Glutamatergic neuron (in vitro differentiated cells): ENCODE results near the gene LIMS2. TPM values are rescaled to one million over a fixed set of nuclear protein-coding genes. Genes with fewer than 3 reads are reported as not detected.

Source experiments
- DNase-seq: peaks from one replicate; pipeline ENCODE4 v3.0.0; 2022
- H3K27ac Mint-ChIP-seq: one replicate; pipeline ENCODE4 v1.8.0; 2020; ENCODE audit warnings: mild to moderate bottlenecking, mixed read lengths, inconsistent platforms; ENCODE audit not compliant: unreplicated experiment
- H3K27me3 Mint-ChIP-seq: one replicate; pipeline ENCODE4 v1.8.0; 2020; ENCODE audit warnings: mild to moderate bottlenecking, moderate library complexity, mixed read lengths, inconsistent platforms; ENCODE audit not compliant: unreplicated experiment
- H3K36me3 Mint-ChIP-seq: one replicate; pipeline ENCODE4 v1.8.0; 2020; ENCODE audit warnings: mild to moderate bottlenecking, mixed read lengths, inconsistent platforms; ENCODE audit not compliant: unreplicated experiment
- H3K4me1 Mint-ChIP-seq: one replicate; pipeline ENCODE4 v1.8.0; 2020; ENCODE audit warnings: mild to moderate bottlenecking, low read depth, mixed read lengths, inconsistent platforms; ENCODE audit not compliant: unreplicated experiment
- H3K4me3 Mint-ChIP-seq: one replicate; pipeline ENCODE4 v1.8.0; 2020; ENCODE audit warnings: mild to moderate bottlenecking, mixed read lengths, inconsistent platforms; ENCODE audit not compliant: unreplicated experiment
- H3K9me3 Mint-ChIP-seq: one replicate; pipeline ENCODE4 v1.8.0; 2020; ENCODE audit warnings: mild to moderate bottlenecking, moderate library complexity, mixed read lengths, inconsistent platforms; ENCODE audit not compliant: unreplicated experiment
- CTCF ChIP-seq: fragments of 200-600 bp; sonication (generic); IDR thresholded peaks from one replicate; pipeline ENCODE4 v1.5.0; 2021; ENCODE audit not compliant: partially characterized antibody, unreplicated experiment
- total RNA-seq: library from RNA; stranded (reverse); fragmentation: NEBNext Ultra II Directional; extraction: Animal tissue kit (Norgen Biotek cat#: 25700); gene quantifications from one replicate; pipeline ENCODE4 v1.2.1, GENCODE V29; 2021; ENCODE audit not compliant: unreplicated experiment

LIMS2 gene
- total RNA-seq, 1 donor from 2014 or later: 0.29 TPM

GRCh38 chr2:127695491-127696472 is 20.5 kb upstream of the LIMS2 start:
- no peak for TF ChIP-seq CTCF
- no peak overlapping the region for H3K4me3 Mint-ChIP-seq
- peaks cover 8% of the 10 kb centered on the region for H3K36me3 Mint-ChIP-seq
- peaks cover 15% of the 10 kb centered on the region for H3K9me3 Mint-ChIP-seq
- H3K27me3 Mint-ChIP-seq: peaks cover 6% of the 10 kb centered on the region
- no peak overlapping the region for H3K27ac Mint-ChIP-seq
- peak; percentile 54 for DNase-seq
- peaks cover 7% of the 10 kb centered on the region for H3K4me1 Mint-ChIP-seq

- DNase-seq: no peak
- TF ChIP-seq CTCF: no peak
- Mint-ChIP-seq H3K9me3 (peaks cover 9% of the 10 kb centered on the region), H3K36me3 (peaks cover 11% of the 10 kb centered on the region), H3K27me3 (peaks cover 2% of the 10 kb centered on the region), H3K4me3 (no peak overlapping the region), H3K27ac (no peak overlapping the region), H3K4me1 (no peaks in the 10 kb centered on the region)
These were observed 19.7 kb upstream of the LIMS2 start for GRCh38 chr2:127694986-127695385.

GRCh38 chr2:127690696-127691095 is 15.4 kb upstream of the LIMS2 start:
- Mint-ChIP-seq H3K9me3 (peaks cover 12% of the 10 kb centered on the region), H3K27ac (no peak overlapping the region), H3K36me3 (peaks cover 17% of the 10 kb centered on the region), H3K4me3 (no peak overlapping the region), H3K27me3 (no peaks in the 10 kb centered on the region), H3K4me1 (no peaks in the 10 kb centered on the region)
- no peak for DNase-seq
- no peak for TF ChIP-seq CTCF

GRCh38 chr2:127688405-127688804 is 13.1 kb upstream of the LIMS2 start:
- Mint-ChIP-seq H3K4me3 (no peak overlapping the region), H3K9me3 (peaks cover 12% of the 10 kb centered on the region), H3K27ac (no peak overlapping the region), H3K4me1 (peaks cover 3% of the 10 kb centered on the region), H3K36me3 (peaks cover 17% of the 10 kb centered on the region), H3K27me3 (peaks cover 6% of the 10 kb centered on the region)
- no peak for DNase-seq
- TF ChIP-seq CTCF: no peak
